ENCODE results near the gene NTN5. TPM values are rescaled to one million over a fixed set of nuclear protein-coding genes. Genes with fewer than 3 reads are reported as not detected.
A peak's percentile ranks its signal among the peaks of the same experiment; 100 is the strongest.

Gene NTN5
- total and polyA plus RNA-seq, 2 of the 4 experiments (the other 2 are of a cell fraction), result 0.19 TPM; not detected in 1

DNA sequence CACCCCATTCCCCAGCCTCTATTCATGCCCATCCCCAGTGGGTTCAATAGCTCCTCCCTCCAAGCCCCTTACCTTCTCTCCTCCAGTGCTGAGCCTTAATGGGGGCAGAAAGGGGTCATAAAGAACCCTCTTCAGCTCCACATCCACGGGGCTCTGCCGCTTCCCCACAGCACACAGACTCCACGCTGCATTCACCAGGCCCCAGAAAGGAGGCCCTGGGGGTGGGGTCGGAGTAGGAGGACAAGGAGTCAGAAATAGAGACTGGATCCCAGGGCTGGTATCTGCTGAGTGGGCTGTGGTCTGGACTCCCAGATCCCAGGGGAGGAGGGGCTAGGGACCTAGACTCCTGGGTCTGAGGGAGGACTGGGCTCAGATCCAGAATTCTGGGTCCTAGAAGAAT lies 28.5 kb downstream of the NTN5 start:
- intact Hi-C loops (cut with micrococcal nuclease), result loop anchor here (10.0 kb wide), 1 partner anchor 320 kb away; the partner anchor contains the start of gene FTL
- H3K56ac ChIP-seq (ENCODE audit: extremely low read depth, insufficient read depth, low read length), result no peak overlapping the region
- in situ Hi-C loops (cut with MboI; ENCODE audit: low sequenced_read_pairs), result loop anchor here (10.0 kb wide), 2 partner anchors 190 to 320 kb away; partner anchors contain the start of genes FTL and HSD17B14
- no peak overlapping the region for H3K4ac ChIP-seq (ENCODE audit: low read depth, low read length)
- peaks cover 5% of the 10 kb centered on the region for H3K4me1 ChIP-seq (ENCODE audit: control insufficient read depth, insufficient read depth, low read length)
- H3K18ac ChIP-seq (ENCODE audit: low read depth, low read length), result no peak overlapping the region
- no peak overlapping the region for H3K4me3 ChIP-seq (ENCODE audit: insufficient read depth, low read depth, low read length)
- H3K36me3 ChIP-seq (ENCODE audit: control insufficient read depth, insufficient read depth, low read length), result no peaks in the 10 kb centered on the region
- H3K27ac ChIP-seq (ENCODE audit: insufficient read depth, low read length), result no peak overlapping the region
- no peak overlapping the region for H4K91ac ChIP-seq (ENCODE audit: insufficient read depth, low read depth, low read length)
- WGBS, 2 experiments (ENCODE audit: extremely low coverage in 2 of 2, insufficient read length in 1 of 2), result no CpG with 5 or more reads among the region's 4 CpGs
- no peaks in the 10 kb centered on the region for H3K79me1 ChIP-seq (ENCODE audit: low read depth in 1 of 2, low read length in 2 of 2)
- H2AK5ac ChIP-seq (ENCODE audit: low read depth, low read length), result no peak overlapping the region
- H2AK9ac ChIP-seq (replicated peaks; ENCODE audit: low read depth, low read length, poor library complexity), result peak overlapping the region; percentile 65
- no peak for TF ChIP-seq BHLHE40 (IDR thresholded peaks at IDR 0.05; ENCODE audit: low read depth, low read length)
- TF ChIP-seq MAZ (IDR thresholded peaks at IDR 0.05; ENCODE audit: borderline replicate concordance, low read depth, low read length), result no peak
- no peak for TF ChIP-seq POLR2A (IDR thresholded peaks at IDR 0.05; ENCODE audit: low read depth, low read length)
- no peak for TF ChIP-seq CEBPB (IDR thresholded peaks at IDR 0.05; ENCODE audit: low read depth, low read length)
- no peak for TF ChIP-seq SMC3 (IDR thresholded peaks at IDR 0.05; ENCODE audit: low read depth, low read length)
- TF ChIP-seq FOS (IDR thresholded peaks at IDR 0.05; ENCODE audit: low read depth, low read length), result no peak
- no peak for TF ChIP-seq MXI1 (IDR thresholded peaks at IDR 0.05; ENCODE audit: borderline replicate concordance, low read depth, low read length)
- TF ChIP-seq CHD1 (IDR thresholded peaks at IDR 0.05; ENCODE audit: low read depth, low read length), result no peak
- no peak for TF ChIP-seq MAFK (IDR thresholded peaks at IDR 0.05; ENCODE audit: low read depth, low read length)
- TF ChIP-seq NFE2L2 (IDR thresholded peaks at IDR 0.05; ENCODE audit: low read depth, low read length), result no peak
- no peak for TF ChIP-seq RAD21 (IDR thresholded peaks at IDR 0.05; ENCODE audit: low read length)
- no peak for TF ChIP-seq RFX5 (IDR thresholded peaks at IDR 0.05; ENCODE audit: low read depth, low read length)
- TF ChIP-seq USF2 (IDR thresholded peaks at IDR 0.05; ENCODE audit: low read depth, low read length), result no peak
- TF ChIP-seq, protein P1, sequence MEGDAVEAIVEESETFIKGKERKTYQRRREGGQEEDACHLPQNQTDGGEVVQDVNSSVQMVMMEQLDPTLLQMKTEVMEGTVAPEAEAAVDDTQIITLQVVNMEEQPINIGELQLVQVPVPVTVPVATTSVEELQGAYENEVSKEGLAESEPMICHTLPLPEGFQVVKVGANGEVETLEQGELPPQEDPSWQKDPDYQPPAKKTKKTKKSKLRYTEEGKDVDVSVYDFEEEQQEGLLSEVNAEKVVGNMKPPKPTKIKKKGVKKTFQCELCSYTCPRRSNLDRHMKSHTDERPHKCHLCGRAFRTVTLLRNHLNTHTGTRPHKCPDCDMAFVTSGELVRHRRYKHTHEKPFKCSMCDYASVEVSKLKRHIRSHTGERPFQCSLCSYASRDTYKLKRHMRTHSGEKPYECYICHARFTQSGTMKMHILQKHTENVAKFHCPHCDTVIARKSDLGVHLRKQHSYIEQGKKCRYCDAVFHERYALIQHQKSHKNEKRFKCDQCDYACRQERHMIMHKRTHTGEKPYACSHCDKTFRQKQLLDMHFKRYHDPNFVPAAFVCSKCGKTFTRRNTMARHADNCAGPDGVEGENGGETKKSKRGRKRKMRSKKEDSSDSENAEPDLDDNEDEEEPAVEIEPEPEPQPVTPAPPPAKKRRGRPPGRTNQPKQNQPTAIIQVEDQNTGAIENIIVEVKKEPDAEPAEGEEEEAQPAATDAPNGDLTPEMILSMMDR (conservative IDR thresholded peaks at IDR 0.05; ENCODE audit: low read depth, low read length), result no peak
- TF ChIP-seq, protein P2, sequence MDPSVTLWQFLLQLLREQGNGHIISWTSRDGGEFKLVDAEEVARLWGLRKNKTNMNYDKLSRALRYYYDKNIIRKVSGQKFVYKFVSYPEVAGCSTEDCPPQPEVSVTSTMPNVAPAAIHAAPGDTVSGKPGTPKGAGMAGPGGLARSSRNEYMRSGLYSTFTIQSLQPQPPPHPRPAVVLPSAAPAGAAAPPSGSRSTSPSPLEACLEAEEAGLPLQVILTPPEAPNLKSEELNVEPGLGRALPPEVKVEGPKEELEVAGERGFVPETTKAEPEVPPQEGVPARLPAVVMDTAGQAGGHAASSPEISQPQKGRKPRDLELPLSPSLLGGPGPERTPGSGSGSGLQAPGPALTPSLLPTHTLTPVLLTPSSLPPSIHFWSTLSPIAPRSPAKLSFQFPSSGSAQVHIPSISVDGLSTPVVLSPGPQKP (IDR thresholded peaks at IDR 0.05; ENCODE audit: borderline replicate concordance, low read depth, low read length), result no peak
- no peak for TF ChIP-seq RCOR1 (IDR thresholded peaks at IDR 0.05; ENCODE audit: insufficient replicate concordance, low read length)
- H4K8ac ChIP-seq (ENCODE audit: low read depth in 2 of 2, low read length in 2 of 2), result no peak overlapping the region
- dilution Hi-C loops (cut with HindIII; ENCODE audit: low sequenced_read_pairs, unreplicated experiment), result no loop called here
- H3K9me1 ChIP-seq (ENCODE audit: insufficient read depth, low read length), result no peaks in the 10 kb centered on the region; the same call in 1 of the 2 replicates
- no peak overlapping the region for H3K4me2 ChIP-seq (ENCODE audit: low read depth, low read length)
- H2BK5ac ChIP-seq (ENCODE audit: low read depth, low read length, poor library complexity, severe bottlenecking), result no peak overlapping the region
- H3K9me3 ChIP-seq (ENCODE audit: control insufficient read depth, insufficient read depth, low read length), result no peaks in the 10 kb centered on the region
- H3K27me3 ChIP-seq (ENCODE audit: control insufficient read depth, insufficient read depth, low read length), result no peaks in the 10 kb centered on the region
- POLR2A ChIA-PET (ENCODE audit: unreplicated experiment), result no interaction called here
- no peak overlapping the region for H3K9ac ChIP-seq (ENCODE audit: low read depth, low read length)
- no TSS peak for BruUV-seq (replicated peaks)
- H2AFZ ChIP-seq (replicated peaks; ENCODE audit: low read length, poor library complexity), result no peak overlapping the region
- no peak for ATAC-seq (ENCODE audit: low read depth)
- no peak overlapping the region for H3K14ac ChIP-seq (replicated peaks; ENCODE audit: low read depth, low read length)
- no peak overlapping the region for H4K5ac ChIP-seq (ENCODE audit: low read depth, low read length)
- H3K23ac ChIP-seq (ENCODE audit: low read depth, low read length), result no peak overlapping the region
- H2BK15ac ChIP-seq (ENCODE audit: low read depth, low read length), result no peak overlapping the region
- CTCF ChIA-PET, result no interaction called here
- H4K20me1 ChIP-seq (ENCODE audit: insufficient read depth, low read length), result no peaks in the 10 kb centered on the region
- DNase-seq, result no peak
- no peak overlapping the region for H2BK20ac ChIP-seq (ENCODE audit: low read depth, low read length)
- no peak overlapping the region for H2BK120ac ChIP-seq (ENCODE audit: low read depth, low read length)

Data from IMR-90 (cell line).